Renal cortex interstitium (tissue), 11 donors: ENCODE results near the gene SMOC2. TPM values are rescaled to one million over a fixed set of nuclear protein-coding genes. Genes with fewer than 3 reads are reported as not detected.

ENCODE experiments used
- DNase-seq, 11 donors: peaks; one replicate each; pipeline ENCODE4 v3.0.0-alpha.2; 2013; ENCODE audit warnings: low read depth in 9 of 11, low spot score in 4 of 11; ENCODE audit errors: extremely low read depth in 1 of 11
- polyA plus RNA-seq, 3 donors: library from polyadenylated mRNA; unstranded; fragments of 120-200 nt; gene quantifications; one replicate each; pipeline ENCODE4 v1.2.1, GENCODE V29; 2013; ENCODE audit not compliant: insufficient read length in 3 of 3

SMOC2 gene
- polyA plus RNA-seq, 3 donors: 22.2 to 33.1 (median 28.5) TPM

DNA sequence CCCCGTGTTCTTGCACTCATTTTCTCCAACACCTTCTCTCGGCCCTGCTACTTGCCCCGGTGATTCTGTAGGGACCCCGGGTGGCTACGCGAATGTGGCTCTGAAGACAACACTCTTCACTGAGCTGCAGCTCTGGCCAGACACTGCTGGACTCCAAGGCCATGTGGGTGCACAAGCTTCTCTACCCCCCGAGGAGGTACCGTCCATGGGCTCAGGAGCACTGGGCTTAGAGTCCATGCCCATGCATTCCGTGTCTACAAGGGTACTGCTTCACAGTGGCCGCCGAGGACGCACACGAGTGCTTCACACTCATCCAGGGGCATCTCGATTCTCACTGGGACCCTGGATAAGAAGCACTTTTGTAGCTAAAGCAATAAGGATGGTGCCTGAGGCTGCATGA is 59.5 kb downstream of the SMOC2 start:
- no peak for DNase-seq

GRCh38 chr6:168501561-168501960 is 60.6 kb downstream of the SMOC2 start:
- DNase-seq: no peak

DNA sequence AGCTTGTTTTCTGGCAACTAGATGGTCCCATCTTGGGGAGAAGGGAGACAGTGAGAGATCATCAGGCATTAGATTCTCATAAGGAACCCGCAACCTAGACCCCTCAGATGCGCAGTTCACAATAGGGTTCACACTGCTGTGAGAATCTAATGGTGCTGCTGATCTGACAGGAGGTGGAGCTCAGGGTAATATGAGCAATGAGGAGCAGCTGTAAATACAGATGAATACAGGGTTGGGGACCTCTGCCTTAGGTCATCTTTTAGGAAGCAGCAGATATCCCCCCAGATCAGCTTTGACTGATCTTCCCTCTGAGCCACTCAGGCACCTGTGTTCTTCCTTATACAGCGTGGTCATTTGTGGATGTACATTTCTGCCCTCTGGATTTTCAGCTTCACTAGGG is 63.4 kb downstream of the SMOC2 start:
- DNase-seq: no peak

DNA sequence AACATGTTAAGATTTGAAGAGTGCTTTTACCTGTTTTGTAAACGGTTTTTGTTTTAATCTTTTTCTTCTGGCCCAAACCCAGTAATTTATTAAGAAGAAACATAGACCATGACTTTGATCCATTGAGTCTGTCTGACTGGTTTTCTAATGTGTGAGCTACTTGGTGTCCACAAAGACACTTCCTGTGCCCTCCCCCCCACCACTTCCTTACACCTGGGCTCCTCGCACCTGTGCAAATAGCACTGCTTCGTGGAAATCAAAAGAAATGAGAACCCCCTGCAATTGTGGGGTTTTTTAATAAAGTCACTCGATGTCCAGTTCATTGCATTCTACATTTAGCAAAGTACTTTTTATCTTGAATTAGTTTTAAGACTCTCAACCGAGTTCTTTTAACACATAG is 65.5 kb downstream of the SMOC2 start:
- DNase-seq: no peak

DNA sequence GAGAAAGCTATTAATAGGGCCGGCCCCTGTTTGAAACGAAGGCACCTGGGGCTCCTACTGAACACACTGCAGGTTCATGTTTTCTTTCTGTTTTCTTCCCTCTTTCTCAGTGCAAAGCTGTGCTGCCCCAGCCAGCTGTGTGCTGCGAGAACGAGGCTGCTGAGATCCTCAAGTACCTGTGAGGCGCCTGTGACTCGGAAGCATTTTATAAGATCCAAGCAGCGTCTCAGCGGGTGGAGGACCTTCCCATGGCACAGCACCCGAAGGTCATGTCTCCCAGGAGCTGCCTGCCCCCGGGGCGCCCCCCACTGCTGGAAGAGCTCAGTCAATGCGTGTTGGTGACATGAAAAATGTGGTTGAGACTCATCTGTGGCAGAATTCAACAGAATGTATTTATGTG is 66.3 kb downstream of the SMOC2 start:
- no peak for DNase-seq

GRCh38 chr6:168507730-168508129 is 66.7 kb downstream of the SMOC2 start:
- no peak for DNase-seq

DNA sequence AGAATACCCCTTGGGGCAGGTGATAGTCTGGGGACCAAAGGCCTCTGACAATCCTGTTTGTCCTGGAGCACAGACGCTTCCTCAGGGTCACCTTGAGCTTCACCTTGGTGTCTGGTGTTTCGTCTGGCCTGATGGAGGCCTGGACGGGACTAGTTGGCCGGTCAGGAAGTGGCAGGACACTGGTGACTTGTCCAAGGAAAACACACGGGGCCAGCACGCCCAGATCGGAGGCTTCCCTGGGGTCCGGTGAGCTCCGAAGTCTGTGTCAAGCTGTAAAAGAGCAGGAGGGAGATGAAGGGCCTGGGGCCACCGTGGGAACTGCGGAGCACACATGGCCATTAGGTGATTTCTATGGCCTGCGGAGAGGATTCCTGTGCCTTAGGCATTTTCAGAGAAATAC is 67.9 kb downstream of the SMOC2 start:
- no peak for DNase-seq

DNA sequence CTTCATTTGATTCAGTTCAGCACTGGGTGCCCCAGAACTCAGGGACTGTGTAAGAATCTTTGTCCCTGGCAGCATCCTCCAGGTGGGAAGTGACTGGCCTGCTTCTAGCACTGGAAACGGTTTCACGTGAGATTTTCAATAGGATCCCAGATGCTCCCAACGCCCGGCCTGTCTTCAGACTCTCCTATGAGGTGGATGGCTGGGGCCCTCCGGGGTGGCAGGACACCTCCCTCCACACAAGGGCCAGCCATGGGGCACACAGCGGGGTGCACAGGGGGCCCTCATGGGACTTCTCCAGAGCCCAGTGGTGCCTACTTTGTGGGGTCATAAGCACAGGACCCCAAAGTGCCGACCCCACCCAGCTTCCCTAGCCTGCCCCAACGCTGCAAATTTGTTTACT is 72.8 kb downstream of the SMOC2 start:
- DNase-seq: no peak

GRCh38 chr6:168514216-168514615 is 73.2 kb downstream of the SMOC2 start:
- no peak for DNase-seq

DNA sequence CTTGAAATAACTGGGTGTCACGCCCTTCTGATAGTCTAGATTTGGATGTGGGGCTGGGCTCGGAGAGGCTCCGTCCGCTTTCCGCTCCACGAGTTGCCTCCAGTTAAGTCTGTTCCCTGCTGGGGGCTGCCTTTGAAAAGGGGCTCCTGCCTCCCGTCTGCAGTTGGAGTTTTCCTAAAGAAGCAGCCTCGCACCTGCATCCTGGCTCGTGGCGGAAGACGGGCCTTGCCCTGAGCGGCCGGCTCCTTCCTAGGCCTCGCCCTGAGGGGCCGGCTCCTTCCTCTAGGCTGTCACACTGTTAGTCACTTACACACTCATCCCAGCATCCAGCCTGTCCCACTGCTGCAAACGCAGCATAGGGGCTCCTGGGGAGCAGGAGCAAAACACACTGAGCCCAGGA is 74.4 kb downstream of the SMOC2 start:
- no peak for DNase-seq

GRCh38 chr6:168516944-168517741 is 76.2 kb downstream of the SMOC2 start:
- DNase-seq: no peak

DNA sequence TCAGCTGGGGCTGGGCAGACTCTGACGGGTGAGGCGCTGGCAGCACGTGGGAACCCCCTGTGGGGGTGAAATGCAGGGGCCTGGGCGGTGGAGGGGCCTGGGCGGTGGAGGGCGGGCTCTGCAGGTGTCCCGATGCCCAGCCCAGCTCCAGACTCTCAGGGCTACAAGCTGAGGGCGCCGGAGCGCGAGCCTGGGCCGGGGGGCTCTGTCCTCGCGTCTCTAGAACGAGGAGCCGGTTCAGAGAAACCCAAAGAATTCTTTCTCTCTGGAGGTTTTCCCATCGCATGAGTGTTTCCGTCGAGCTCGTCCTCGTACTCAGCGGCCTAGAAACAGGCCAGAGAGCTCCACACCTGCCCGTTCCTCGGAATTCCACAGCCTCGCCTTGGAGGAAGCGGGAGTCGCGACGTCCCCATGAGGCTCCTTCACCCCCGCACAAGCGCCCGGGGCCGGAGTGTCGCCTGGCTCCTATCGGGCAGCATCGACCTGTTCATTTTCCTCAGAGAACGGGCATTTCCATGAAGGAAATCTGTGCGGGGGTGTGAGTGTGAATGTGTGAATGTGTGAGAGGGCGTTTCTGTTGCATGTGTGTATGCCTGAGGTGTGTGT is 76.9 kb downstream of the SMOC2 start:
- no peak for DNase-seq

- no peak for DNase-seq
These were observed 77.4 kb downstream of the SMOC2 start for GRCh38 chr6:168518348-168518745.

DNA sequence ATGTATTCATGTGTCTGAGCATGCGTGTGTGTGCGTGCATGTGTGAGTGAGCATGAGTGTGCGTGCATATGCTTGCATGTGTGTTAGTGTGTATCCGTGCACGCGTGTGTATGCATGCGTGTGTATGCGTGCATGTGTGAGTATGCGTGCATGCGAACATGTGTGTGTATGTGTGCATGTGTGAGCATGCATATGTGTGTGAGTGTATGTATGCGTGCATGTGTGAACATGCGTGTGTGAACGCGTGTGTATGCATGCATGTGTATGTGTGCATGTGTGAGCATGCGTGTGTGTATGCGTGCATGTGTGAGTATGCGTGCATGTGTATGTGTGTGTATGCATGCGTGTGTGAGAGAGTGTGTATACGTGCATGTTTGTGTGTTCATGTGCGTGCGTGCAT is 77.9 kb downstream of the SMOC2 start:
- DNase-seq: no peak

GRCh38 chr6:168520233-168520632 is 79.2 kb downstream of the SMOC2 start:
- no peak for DNase-seq

GRCh38 chr6:168524571-168525001 is 83.6 kb downstream of the SMOC2 start:
- DNase-seq: no peak

DNA sequence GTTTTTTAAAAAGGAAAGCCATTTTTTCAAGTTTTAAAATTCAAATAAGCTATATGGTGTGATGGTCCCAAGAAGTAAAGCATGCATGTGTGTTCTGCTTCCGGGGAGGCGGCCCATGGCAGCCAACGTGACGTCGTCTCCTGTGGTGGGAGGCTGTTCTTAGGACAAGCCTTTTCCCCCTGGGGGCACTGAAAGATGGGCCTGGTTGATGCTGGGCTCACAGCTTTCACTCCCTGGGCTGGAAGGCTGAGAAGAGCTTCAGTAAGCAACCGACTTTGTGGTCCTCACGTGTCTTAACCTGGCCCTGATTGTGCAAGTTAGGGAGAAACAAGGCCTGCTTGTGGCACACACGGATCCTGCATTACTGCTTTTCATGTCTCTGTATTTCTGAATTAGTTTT is 84.1 kb downstream of the SMOC2 start:
- no peak for DNase-seq

GRCh38 chr6:168525926-168526630 is 85.1 kb downstream of the SMOC2 start:
- no peak for DNase-seq

DNA sequence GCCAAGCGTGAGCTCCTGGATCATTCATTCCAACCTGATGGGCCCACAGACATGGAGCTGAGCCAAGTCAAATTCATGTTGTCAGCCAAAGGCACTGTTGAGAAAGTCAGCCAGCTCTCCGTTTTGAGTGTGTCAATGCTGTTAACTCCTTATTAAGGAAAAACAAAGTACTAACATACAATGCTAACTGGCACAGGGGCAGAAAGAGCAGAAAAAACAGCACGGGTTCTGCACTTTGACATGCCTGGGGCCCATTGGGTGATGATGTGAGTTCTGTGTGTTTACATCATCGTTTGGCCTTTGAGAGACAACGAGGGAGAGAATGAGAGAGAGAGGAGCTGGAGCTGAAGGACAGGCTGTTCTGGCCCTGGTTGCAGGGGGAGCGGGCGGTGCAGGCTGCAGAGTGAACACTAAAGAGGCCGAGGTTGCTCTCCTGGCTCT is 85.9 kb downstream of the SMOC2 start:
- no peak for DNase-seq
